Measurements from ENCODE around the gene EGFL7. TPM values are rescaled to one million over a fixed set of nuclear protein-coding genes. Genes with fewer than 3 reads are reported as not detected.
A peak's percentile ranks its signal among the peaks of the same experiment; 100 is the strongest.

The EGFL7 gene
- total RNA-seq, 2 donors from 2014 or later = 31.5 to 34.0 TPM

DNA sequence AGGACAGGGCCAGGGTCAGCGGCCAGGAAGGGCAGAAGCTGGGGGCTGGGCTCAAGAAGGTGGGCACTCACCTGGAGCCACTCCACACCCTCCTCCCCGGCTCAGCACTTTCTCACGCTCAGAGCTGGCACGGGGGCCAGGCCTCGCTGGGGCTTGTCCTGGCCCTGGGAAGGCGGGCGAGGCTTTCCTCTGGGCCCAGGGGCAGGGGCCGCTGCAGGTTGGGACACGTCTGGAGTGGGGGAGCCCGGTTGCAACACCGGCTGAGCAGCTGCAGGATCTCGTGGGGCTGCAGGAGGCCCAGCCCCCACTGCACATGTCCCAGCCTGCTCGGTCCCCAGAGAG is 38.9 kb upstream of the EGFL7 start:
- 90 to 92% methylated on average over 9 to 13 of the region's 13 CpGs for WGBS, 2 experiments (ENCODE audit: insufficient coverage in 1 of 2, insufficient read length in 1 of 2)
- Mint-ChIP-seq H3K4me3 (no peak overlapping the region), H3K27me3 (ENCODE audit: insufficient read depth) (peaks cover 42% of the 10 kb centered on the region), H3K27ac (no peak overlapping the region), H3K4me1 (no peaks in the 10 kb centered on the region), H3K9me3 (no peaks in the 10 kb centered on the region), H3K36me3 (ENCODE audit: low read depth) (no peaks in the 10 kb centered on the region)
- H3K36me3 ChIP-seq (ENCODE audit: control insufficient read depth, insufficient read depth, low read length) = no peaks in the 10 kb centered on the region
- no peaks in the 10 kb centered on the region for H3K9me3 ChIP-seq (ENCODE audit: control insufficient read depth, low read length)
- H3K27ac ChIP-seq (ENCODE audit: low read depth, low read length) = no peak overlapping the region
- DNase-seq = no peak
- H3K9ac ChIP-seq (ENCODE audit: extremely low read depth, low read length, poor library complexity, severe bottlenecking) = no peak overlapping the region
- peaks cover 9% of the 10 kb centered on the region for H3K4me1 ChIP-seq (ENCODE audit: control insufficient read depth, insufficient read depth, low read length)
- H3K4me3 ChIP-seq (ENCODE audit: low read length) = no peak overlapping the region
- peaks cover 57% of the 10 kb centered on the region for H3K27me3 ChIP-seq (ENCODE audit: control insufficient read depth, insufficient read depth, low read length, poor library complexity, severe bottlenecking)
- TF ChIP-seq CTCF (conservative IDR thresholded peaks at IDR 0.05) = no peak

GRCh38 chr9:136624184-136624951 is 38.3 kb upstream of the EGFL7 start:
- no peak overlapping the region for H3K4me3 ChIP-seq (ENCODE audit: low read length)
- no peak for TF ChIP-seq CTCF (conservative IDR thresholded peaks at IDR 0.05)
- H3K27ac ChIP-seq (ENCODE audit: low read depth, low read length) = no peak overlapping the region
- H3K9me3 ChIP-seq (ENCODE audit: control insufficient read depth, low read length) = no peaks in the 10 kb centered on the region
- no peaks in the 10 kb centered on the region for H3K36me3 Mint-ChIP-seq (ENCODE audit: low read depth)
- H3K27me3 Mint-ChIP-seq (ENCODE audit: insufficient read depth) = peaks cover 47% of the 10 kb centered on the region
- H3K4me1 ChIP-seq (ENCODE audit: control insufficient read depth, insufficient read depth, low read length) = peaks cover 9% of the 10 kb centered on the region
- no peaks in the 10 kb centered on the region for H3K4me1 Mint-ChIP-seq
- H3K9ac ChIP-seq (ENCODE audit: extremely low read depth, low read length, poor library complexity, severe bottlenecking) = no peak overlapping the region
- H3K9me3 Mint-ChIP-seq = no peaks in the 10 kb centered on the region
- H3K27me3 ChIP-seq (ENCODE audit: control insufficient read depth, insufficient read depth, low read length, poor library complexity, severe bottlenecking) = peaks cover 62% of the 10 kb centered on the region
- 93 to 95% methylated on average over 9 to 16 of the region's 16 CpGs for WGBS, 2 experiments (ENCODE audit: insufficient coverage in 1 of 2, insufficient read length in 1 of 2)
- H3K27ac Mint-ChIP-seq = no peak overlapping the region
- H3K36me3 ChIP-seq (ENCODE audit: control insufficient read depth, insufficient read depth, low read length) = no peaks in the 10 kb centered on the region
- DNase-seq = no peak
- H3K4me3 Mint-ChIP-seq = no peak overlapping the region

GRCh38 chr9:136625101-136626065 is 37.3 kb upstream of the EGFL7 start:
- H3K27ac Mint-ChIP-seq = no peak overlapping the region
- H3K27me3 Mint-ChIP-seq (ENCODE audit: insufficient read depth) = peaks cover 57% of the 10 kb centered on the region
- H3K36me3 Mint-ChIP-seq (ENCODE audit: low read depth) = no peaks in the 10 kb centered on the region
- H3K4me3 Mint-ChIP-seq = no peak overlapping the region
- Histone ChIP-seq H3K9ac (ENCODE audit: extremely low read depth, low read length, poor library complexity, severe bottlenecking) (no peak overlapping the region), H3K27me3 (ENCODE audit: control insufficient read depth, insufficient read depth, low read length, poor library complexity, severe bottlenecking) (peaks cover 72% of the 10 kb centered on the region), H3K36me3 (ENCODE audit: control insufficient read depth, insufficient read depth, low read length) (no peaks in the 10 kb centered on the region), H3K4me1 (ENCODE audit: control insufficient read depth, insufficient read depth, low read length) (peaks cover 9% of the 10 kb centered on the region), H3K27ac (ENCODE audit: low read depth, low read length) (no peak overlapping the region), H3K4me3 (ENCODE audit: low read length) (no peak overlapping the region), H3K9me3 (ENCODE audit: control insufficient read depth, low read length) (no peaks in the 10 kb centered on the region)
- WGBS, 2 experiments (ENCODE audit: insufficient coverage in 1 of 2, insufficient read length in 1 of 2) = 72 to 82% methylated on average over 13 to 19 of the region's 19 CpGs
- TF ChIP-seq CTCF (conservative IDR thresholded peaks at IDR 0.05) = peak; percentile 59
- peak; percentile 79 for DNase-seq
- H3K4me1 Mint-ChIP-seq = no peaks in the 10 kb centered on the region
- no peaks in the 10 kb centered on the region for H3K9me3 Mint-ChIP-seq
